ENCODE results near the gene ETV4. TPM values are rescaled to one million over a fixed set of nuclear protein-coding genes. Genes with fewer than 3 reads are reported as not detected.

ETV4 gene
- total and polyA plus RNA-seq, 2 of the 13 experiments (the other 11 are each of a cell fraction or from before 2014, with no cell fraction given) = 128 to 330 TPM

DNA sequence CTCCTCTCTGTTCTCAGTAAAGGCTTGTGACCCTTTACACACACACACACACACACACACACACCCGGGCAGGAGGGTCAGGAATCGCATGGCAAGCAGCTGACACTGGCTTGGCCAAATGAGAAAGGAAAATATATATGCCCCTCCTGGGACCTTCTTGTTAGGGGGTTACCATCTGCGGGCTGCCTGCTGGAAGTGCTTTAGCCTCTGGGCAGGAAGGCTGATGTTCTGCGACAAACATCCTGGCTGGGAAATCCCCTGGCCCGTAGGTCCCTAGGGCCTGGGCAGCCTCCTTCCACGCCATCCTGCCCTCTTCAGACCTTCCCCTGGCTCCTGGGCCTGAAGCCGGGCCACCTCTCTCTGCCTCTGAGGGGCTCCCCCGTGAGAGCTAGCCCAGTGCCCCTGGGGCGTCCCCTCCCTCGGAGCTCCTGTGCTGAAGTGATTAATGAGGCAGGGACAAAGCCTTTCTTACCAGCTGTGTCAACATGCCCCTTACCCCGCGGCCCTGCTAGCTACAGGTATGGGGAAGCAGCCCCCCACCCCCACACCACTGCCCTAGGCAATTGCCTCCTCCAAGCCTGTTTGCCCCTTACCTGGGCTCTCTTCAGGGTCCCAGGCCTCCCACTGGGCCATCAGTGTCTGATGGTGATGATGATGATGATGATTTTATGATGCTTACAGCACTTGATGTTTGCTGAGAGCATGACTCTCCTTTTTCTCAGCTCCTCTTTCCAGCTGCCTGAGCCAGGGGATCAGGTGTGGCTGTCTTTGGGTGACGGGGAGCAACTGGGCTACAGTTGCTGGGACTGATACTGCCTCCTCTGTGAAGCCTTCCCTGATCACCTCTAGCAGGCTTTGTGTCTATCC lies 32.8 kb upstream of the ETV4 start (continued):
- TF ChIP-seq, protein P1, sequence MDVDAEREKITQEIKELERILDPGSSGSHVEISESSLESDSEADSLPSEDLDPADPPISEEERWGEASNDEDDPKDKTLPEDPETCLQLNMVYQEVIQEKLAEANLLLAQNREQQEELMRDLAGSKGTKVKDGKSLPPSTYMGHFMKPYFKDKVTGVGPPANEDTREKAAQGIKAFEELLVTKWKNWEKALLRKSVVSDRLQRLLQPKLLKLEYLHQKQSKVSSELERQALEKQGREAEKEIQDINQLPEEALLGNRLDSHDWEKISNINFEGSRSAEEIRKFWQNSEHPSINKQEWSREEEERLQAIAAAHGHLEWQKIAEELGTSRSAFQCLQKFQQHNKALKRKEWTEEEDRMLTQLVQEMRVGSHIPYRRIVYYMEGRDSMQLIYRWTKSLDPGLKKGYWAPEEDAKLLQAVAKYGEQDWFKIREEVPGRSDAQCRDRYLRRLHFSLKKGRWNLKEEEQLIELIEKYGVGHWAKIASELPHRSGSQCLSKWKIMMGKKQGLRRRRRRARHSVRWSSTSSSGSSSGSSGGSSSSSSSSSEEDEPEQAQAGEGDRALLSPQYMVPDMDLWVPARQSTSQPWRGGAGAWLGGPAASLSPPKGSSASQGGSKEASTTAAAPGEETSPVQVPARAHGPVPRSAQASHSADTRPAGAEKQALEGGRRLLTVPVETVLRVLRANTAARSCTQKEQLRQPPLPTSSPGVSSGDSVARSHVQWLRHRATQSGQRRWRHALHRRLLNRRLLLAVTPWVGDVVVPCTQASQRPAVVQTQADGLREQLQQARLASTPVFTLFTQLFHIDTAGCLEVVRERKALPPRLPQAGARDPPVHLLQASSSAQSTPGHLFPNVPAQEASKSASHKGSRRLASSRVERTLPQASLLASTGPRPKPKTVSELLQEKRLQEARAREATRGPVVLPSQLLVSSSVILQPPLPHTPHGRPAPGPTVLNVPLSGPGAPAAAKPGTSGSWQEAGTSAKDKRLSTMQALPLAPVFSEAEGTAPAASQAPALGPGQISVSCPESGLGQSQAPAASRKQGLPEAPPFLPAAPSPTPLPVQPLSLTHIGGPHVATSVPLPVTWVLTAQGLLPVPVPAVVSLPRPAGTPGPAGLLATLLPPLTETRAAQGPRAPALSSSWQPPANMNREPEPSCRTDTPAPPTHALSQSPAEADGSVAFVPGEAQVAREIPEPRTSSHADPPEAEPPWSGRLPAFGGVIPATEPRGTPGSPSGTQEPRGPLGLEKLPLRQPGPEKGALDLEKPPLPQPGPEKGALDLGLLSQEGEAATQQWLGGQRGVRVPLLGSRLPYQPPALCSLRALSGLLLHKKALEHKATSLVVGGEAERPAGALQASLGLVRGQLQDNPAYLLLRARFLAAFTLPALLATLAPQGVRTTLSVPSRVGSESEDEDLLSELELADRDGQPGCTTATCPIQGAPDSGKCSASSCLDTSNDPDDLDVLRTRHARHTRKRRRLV (CRISPR knock-in tag; IDR thresholded peaks at IDR 0.05) = no peak
- TF ChIP-seq ZNF441 (CRISPR knock-in tag; IDR thresholded peaks at IDR 0.05; ENCODE audit: borderline replicate concordance) = no peak
- no peak; the same call in 1 of the 2 replicates for TF ChIP-seq ZNF563 (CRISPR knock-in tag; IDR thresholded peaks at IDR 0.05)
- no peak for TF ChIP-seq ZNF800 (CRISPR knock-in tag; IDR thresholded peaks at IDR 0.05)
- TF ChIP-seq ZNF44 (CRISPR knock-in tag; IDR thresholded peaks at IDR 0.05) = 0 out of 2 replicates have a peak, but pooled peaks have one; percentile 25
- TF ChIP-seq ZNF761 (CRISPR knock-in tag; conservative IDR thresholded peaks at IDR 0.05) = no peak
- TF ChIP-seq ZNF569 (CRISPR knock-in tag; IDR thresholded peaks at IDR 0.05; ENCODE audit: borderline replicate concordance) = no peak
- TF ChIP-seq KIAA2018 (CRISPR knock-in tag; IDR thresholded peaks at IDR 0.05; ENCODE audit: borderline replicate concordance) = no peak
- TF ChIP-seq, protein P2, sequence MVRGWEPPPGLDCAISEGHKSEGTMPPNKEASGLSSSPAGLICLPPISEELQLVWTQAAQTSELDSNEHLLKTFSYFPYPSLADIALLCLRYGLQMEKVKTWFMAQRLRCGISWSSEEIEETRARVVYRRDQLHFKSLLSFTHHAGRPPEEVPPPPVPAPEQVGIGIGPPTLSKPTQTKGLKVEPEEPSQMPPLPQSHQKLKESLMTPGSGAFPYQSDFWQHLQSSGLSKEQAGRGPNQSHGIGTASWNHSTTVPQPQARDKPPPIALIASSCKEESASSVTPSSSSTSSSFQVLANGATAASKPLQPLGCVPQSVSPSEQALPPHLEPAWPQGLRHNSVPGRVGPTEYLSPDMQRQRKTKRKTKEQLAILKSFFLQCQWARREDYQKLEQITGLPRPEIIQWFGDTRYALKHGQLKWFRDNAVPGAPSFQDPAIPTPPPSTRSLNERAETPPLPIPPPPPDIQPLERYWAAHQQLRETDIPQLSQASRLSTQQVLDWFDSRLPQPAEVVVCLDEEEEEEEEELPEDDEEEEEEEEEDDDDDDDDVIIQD (CRISPR knock-in tag; IDR thresholded peaks at IDR 0.05; ENCODE audit: low read depth) = 0 out of 2 replicates have a peak, but pooled peaks have one; percentile 25
- no peak for TF ChIP-seq HOXA9 (CRISPR knock-in tag; IDR thresholded peaks at IDR 0.05; ENCODE audit: borderline replicate concordance)
